HepG2 (cell line): ENCODE measurements around the gene RPP14. TPM values are rescaled to one million over a fixed set of nuclear protein-coding genes. Genes with fewer than 3 reads are reported as not detected.

ENCODE experiments used
- ARNT ChIP-seq: fragments of 450-650 bp; IDR thresholded peaks from 2 replicates; pipeline ENCODE4 v1.6.1; 2017
- HDAC2 ChIP-seq: sonication (generic); formaldehyde crosslinking; IDR thresholded peaks from 2 replicates; pipeline ENCODE4 v1.4.0; 2020; ENCODE audit warnings: missing genetic modification reagents
- HNRNPH1 ChIP-seq: fragments of 200-400 bp; formaldehyde crosslinking; optimal IDR thresholded peaks from 2 replicates; pipeline ENCODE3; 2017; ENCODE audit warnings: mild to moderate bottlenecking, low read depth, low read length
- PCBP2 ChIP-seq: fragments of 200-400 bp; formaldehyde crosslinking; optimal IDR thresholded peaks from 2 replicates; pipeline ENCODE3; 2018; ENCODE audit warnings: low read length, low read depth; ENCODE audit not compliant: poor library complexity, severe bottlenecking
- PTBP1 ChIP-seq: fragments of 200-400 bp; formaldehyde crosslinking; IDR thresholded peaks from 2 replicates; pipeline ENCODE4 v1.6.1; 2018; ENCODE audit warnings: low read length, low read depth; ENCODE audit not compliant: poor library complexity, severe bottlenecking
- SALL1 ChIP-seq: sonication (generic); formaldehyde crosslinking; IDR thresholded peaks from 2 replicates; pipeline ENCODE4 v1.8.0; 2022; ENCODE audit warnings: mild to moderate bottlenecking, missing genetic modification reagents
- SRSF4 ChIP-seq: fragments of 200-400 bp; formaldehyde crosslinking; IDR thresholded peaks from one replicate; pipeline ENCODE4 v1.6.1; 2018; ENCODE audit warnings: mild to moderate bottlenecking, low read depth, low read length, moderate library complexity; ENCODE audit not compliant: poor library complexity, severe bottlenecking
- ZBTB7B ChIP-seq: sonication (generic); formaldehyde crosslinking; IDR thresholded peaks from 2 replicates; pipeline ENCODE4 v1.4.0; 2020; ENCODE audit warnings: missing genetic modification reagents
- ZNF230 ChIP-seq: sonication (generic); formaldehyde crosslinking; IDR thresholded peaks from 2 replicates; pipeline ENCODE4 v1.4.0; 2020; ENCODE audit warnings: mild to moderate bottlenecking, missing genetic modification reagents
- ZNF33A ChIP-seq: sonication (generic); formaldehyde crosslinking; IDR thresholded peaks from 2 replicates; pipeline ENCODE4 v1.5.1; 2020; ENCODE audit warnings: missing genetic modification reagents, mild to moderate bottlenecking, moderate library complexity, borderline replicate concordance
- ZNF547 ChIP-seq: sonication (generic); formaldehyde crosslinking; IDR thresholded peaks from 2 replicates; pipeline ENCODE4 v1.5.1; 2020; ENCODE audit warnings: mild to moderate bottlenecking, missing genetic modification reagents
- ZNF556 ChIP-seq: sonication (generic); formaldehyde crosslinking; IDR thresholded peaks from 2 replicates; pipeline ENCODE4 v1.4.0; 2020; ENCODE audit warnings: mild to moderate bottlenecking, missing genetic modification reagents, borderline replicate concordance
- ZNF563 ChIP-seq: sonication (generic); formaldehyde crosslinking; IDR thresholded peaks from 2 replicates; pipeline ENCODE4 v1.8.0; 2022; ENCODE audit warnings: mild to moderate bottlenecking, moderate library complexity, missing genetic modification reagents
- polyA plus RNA-seq, 8 experiments: library from polyadenylated mRNA; depleted of rRNA in 3 of 8; stranded (reverse) in 7 of 8; unstranded in 1 of 8; fragments of >200 nt; fragmentation: Illumina TruSeq in 4 of 8; extraction: Trizol in 4 of 8; gene quantifications; 2 replicates each; pipeline versions ENCODE4 v1.2.1 to v1.2.3, GENCODE V29; 2011 to 2016; ENCODE audit warnings: low read depth in 4 of 8, missing spikeins in 1 of 8, mixed read lengths in 1 of 8; ENCODE audit not compliant: insufficient read depth in 1 of 8
- total RNA-seq, 5 experiments: library from RNA; depleted of rRNA; stranded (reverse); fragments of >200 nt; fragmentation: Illumina TruSeq; extraction: Trizol; gene quantifications; 2 replicates each; pipeline ENCODE4 v1.2.3, GENCODE V29; 2016; ENCODE audit warnings: low read depth in 1 of 5
- TF ChIP-seq, protein P1 (sequence below), 2 experiments: sonication (generic) in 1 of 2; formaldehyde crosslinking in 1 of 2; IDR thresholded peaks; 2 replicates each; pipeline versions ENCODE4 v1.6.1 to v1.9.0; 2014 to 2022; ENCODE audit warnings: antibody characterized with exemption in 1 of 2, borderline replicate concordance in 1 of 2, inconsistent platforms in 1 of 2, low read depth in 1 of 2, missing genetic modification reagents in 1 of 2
- TF ChIP-seq, protein P2 (sequence below), 2 experiments: sonication (generic) in 1 of 2; formaldehyde crosslinking in 1 of 2; IDR thresholded peaks; 2 replicates each; pipeline versions ENCODE4 v1.5.1 to v1.6.1; 2011 to 2020; ENCODE audit warnings: borderline replicate concordance in 1 of 2, low read depth in 1 of 2, low read length in 1 of 2, mild to moderate bottlenecking in 1 of 2, missing genetic modification reagents in 1 of 2, moderate library complexity in 1 of 2
- TF ChIP-seq, protein P3 (sequence below): IDR thresholded peaks from 2 replicates; pipeline ENCODE4 v1.4.0; 2020; ENCODE audit warnings: mild to moderate bottlenecking, missing genetic modification reagents

Gene RPP14
- total and polyA plus RNA-seq, 2 of the 13 experiments (the other 11 are each of a cell fraction or from before 2014, with no cell fraction given), result 15.4 to 16.2 TPM

DNA sequence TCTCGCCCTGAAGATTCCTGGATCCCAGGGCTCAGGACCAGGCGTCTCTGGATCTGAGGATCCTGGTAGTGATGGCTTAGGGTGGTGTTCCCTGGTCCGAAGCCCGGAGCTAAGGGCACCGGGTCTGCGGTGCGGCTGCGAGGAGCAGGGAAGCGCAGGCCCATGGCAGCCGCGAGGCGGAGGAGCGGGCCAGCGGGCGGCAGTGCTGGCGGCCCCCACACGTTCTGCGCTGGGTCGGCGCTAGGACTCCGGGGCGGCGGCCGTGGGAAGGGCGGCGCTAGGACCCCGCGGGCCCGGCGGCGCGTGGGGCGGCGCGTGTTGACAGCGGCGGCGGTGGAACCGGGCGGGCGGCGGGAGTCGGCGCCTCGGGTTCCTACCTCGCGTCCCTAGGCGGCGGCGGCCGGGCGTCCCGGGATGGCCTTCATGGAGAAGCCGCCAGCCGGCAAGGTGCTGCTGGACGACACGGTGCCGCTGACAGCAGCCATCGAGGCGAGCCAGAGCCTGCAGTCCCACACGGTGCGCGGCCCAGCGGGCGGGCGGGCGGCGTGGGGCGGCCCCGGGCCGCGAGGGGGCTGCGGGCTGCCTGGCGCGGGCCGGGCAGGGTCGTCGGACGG, 26.6 kb downstream of the RPP14 start, which contains the start of gene PXK (continued):
- TF ChIP-seq, protein P1, sequence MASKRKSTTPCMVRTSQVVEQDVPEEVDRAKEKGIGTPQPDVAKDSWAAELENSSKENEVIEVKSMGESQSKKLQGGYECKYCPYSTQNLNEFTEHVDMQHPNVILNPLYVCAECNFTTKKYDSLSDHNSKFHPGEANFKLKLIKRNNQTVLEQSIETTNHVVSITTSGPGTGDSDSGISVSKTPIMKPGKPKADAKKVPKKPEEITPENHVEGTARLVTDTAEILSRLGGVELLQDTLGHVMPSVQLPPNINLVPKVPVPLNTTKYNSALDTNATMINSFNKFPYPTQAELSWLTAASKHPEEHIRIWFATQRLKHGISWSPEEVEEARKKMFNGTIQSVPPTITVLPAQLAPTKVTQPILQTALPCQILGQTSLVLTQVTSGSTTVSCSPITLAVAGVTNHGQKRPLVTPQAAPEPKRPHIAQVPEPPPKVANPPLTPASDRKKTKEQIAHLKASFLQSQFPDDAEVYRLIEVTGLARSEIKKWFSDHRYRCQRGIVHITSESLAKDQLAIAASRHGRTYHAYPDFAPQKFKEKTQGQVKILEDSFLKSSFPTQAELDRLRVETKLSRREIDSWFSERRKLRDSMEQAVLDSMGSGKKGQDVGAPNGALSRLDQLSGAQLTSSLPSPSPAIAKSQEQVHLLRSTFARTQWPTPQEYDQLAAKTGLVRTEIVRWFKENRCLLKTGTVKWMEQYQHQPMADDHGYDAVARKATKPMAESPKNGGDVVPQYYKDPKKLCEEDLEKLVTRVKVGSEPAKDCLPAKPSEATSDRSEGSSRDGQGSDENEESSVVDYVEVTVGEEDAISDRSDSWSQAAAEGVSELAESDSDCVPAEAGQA (IDR thresholded peaks at IDR 0.05; ENCODE audit: low read depth), result 0 out of 2 replicates have a peak, but pooled peaks have one; percentile 50
- TF ChIP-seq, protein P1 (CRISPR knock-in tag; IDR thresholded peaks at IDR 0.05; ENCODE audit: borderline replicate concordance), result no peak
- TF ChIP-seq PCBP2 (no peak), HNRNPH1 (no peak), ZNF230 (no peak), ZNF563 (CRISPR knock-in tag) (peak; percentile 74; the same call in 1 of the 2 replicates), ZBTB7B (CRISPR knock-in tag) (peak; percentile 50; the same call in 1 of the 2 replicates), SALL1 (CRISPR knock-in tag) (peak; percentile 81), SRSF4 (no peak), PTBP1 (no peak), ZNF33A (CRISPR knock-in tag) (no peak), ZNF556 (peak; percentile 82), ZNF547 (no peak; the same call in 1 of the 2 replicates), HDAC2 (0 out of 2 replicates have a peak, but pooled peaks have one; percentile 57), ARNT (no peak)
- TF ChIP-seq, protein P2, sequence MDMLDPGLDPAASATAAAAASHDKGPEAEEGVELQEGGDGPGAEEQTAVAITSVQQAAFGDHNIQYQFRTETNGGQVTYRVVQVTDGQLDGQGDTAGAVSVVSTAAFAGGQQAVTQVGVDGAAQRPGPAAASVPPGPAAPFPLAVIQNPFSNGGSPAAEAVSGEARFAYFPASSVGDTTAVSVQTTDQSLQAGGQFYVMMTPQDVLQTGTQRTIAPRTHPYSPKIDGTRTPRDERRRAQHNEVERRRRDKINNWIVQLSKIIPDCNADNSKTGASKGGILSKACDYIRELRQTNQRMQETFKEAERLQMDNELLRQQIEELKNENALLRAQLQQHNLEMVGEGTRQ (IDR thresholded peaks at IDR 0.05; ENCODE audit: low read depth, low read length), result no peak
- TF ChIP-seq, protein P2 (CRISPR knock-in tag; IDR thresholded peaks at IDR 0.05; ENCODE audit: borderline replicate concordance), result no peak
- TF ChIP-seq, protein P3, sequence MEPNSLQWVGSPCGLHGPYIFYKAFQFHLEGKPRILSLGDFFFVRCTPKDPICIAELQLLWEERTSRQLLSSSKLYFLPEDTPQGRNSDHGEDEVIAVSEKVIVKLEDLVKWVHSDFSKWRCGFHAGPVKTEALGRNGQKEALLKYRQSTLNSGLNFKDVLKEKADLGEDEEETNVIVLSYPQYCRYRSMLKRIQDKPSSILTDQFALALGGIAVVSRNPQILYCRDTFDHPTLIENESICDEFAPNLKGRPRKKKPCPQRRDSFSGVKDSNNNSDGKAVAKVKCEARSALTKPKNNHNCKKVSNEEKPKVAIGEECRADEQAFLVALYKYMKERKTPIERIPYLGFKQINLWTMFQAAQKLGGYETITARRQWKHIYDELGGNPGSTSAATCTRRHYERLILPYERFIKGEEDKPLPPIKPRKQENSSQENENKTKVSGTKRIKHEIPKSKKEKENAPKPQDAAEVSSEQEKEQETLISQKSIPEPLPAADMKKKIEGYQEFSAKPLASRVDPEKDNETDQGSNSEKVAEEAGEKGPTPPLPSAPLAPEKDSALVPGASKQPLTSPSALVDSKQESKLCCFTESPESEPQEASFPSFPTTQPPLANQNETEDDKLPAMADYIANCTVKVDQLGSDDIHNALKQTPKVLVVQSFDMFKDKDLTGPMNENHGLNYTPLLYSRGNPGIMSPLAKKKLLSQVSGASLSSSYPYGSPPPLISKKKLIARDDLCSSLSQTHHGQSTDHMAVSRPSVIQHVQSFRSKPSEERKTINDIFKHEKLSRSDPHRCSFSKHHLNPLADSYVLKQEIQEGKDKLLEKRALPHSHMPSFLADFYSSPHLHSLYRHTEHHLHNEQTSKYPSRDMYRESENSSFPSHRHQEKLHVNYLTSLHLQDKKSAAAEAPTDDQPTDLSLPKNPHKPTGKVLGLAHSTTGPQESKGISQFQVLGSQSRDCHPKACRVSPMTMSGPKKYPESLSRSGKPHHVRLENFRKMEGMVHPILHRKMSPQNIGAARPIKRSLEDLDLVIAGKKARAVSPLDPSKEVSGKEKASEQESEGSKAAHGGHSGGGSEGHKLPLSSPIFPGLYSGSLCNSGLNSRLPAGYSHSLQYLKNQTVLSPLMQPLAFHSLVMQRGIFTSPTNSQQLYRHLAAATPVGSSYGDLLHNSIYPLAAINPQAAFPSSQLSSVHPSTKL (CRISPR knock-in tag), result peak; percentile 48
